ENCODE results near the gene FHL3.
A peak's percentile ranks its signal among the peaks of the same experiment; 100 is the strongest.
"Not testable (repeated sequence)": the region's sequence is repeated elsewhere in the genome, so short reads cannot be mapped to it uniquely, and the experiment has no call there.

The FHL3 gene

GRCh38 chr1:38034871-38035270 lies 29.6 kb upstream of the FHL3 start:
- no peak for DNase-seq

DNA sequence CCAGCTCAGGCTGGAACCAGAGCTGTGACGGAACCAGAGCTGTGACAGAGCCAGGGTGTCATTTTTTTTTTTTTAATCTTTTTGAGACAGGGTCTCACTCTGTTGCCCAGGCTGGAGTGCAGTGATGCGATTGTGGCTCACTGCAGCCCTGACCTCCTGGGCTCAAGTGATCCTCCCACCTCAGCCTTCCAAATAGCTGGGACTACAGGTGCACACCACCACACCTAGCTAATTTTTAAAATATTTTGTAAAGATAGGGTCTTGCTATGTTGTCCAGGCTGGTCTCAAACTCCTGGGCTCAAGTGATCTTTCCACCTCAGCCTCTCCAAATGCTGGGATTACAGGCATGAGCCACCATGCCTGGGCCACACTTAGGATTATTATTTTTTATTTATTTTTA lies 27.7 kb upstream of the FHL3 start:
- DNase-seq = not testable (repeated sequence)

DNA sequence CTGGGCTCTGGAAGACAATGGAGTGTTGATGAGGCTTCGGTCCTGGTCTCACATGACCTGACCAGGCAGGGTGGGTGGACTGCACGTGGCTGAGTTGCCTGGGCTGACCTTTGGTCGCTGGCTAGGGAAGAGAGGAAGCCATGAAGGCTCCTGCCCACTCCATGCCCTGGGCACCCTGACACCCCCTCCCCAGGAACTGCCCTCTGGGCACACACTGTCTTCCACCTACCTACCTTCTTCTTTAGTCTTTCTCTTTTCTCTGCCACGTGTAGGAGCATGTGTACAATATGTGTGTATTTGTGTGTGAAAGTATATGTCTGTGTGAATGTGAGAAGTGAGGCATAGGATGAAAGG lies 26.2 kb upstream of the FHL3 start:
- DNase-seq = no peak

GRCh38 chr1:38030596-38031512 lies 25.5 kb upstream of the FHL3 start:
- DNase-seq = no peak

DNA sequence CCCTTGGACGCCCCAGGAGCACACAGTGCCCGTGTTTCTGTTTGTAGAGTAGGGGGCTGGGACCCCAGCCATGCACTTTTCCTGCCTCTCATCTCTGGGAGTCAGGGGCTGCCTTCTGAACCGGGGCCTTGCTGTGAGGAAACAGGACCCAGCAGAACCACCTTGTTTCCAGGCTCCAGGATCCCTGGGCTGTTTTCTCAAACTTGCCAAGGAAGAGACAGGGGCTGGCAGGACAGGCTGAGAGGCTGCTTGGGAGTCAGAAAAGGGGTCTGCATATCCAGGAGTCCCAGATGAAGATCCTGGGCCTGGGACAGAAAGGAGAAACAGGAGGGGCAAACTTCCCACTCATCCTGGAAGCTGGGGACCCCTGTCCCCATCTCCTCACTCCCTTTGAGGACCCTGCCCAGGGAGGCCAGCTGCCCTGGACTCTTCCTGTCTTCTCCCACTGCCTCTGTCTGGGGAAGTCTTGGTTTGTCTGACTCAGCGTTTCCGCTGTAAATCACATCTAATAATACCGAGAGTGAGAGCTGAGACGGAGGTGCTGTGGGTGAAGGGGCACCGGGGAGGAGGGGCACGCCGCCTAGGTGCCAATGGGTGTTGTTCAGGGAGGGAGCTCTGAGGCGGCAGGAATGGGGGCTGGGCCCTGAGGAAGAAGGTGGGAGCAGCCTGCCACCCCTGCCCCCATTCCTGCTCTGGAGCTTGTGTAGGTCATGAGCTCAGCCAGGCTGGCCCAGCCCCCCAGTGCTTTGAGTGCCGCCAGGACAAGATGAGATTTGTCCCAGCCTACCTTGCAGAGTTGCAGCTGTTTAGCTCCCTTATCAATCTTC lies 24.6 kb upstream of the FHL3 start:
- DNase-seq = no peak

DNA sequence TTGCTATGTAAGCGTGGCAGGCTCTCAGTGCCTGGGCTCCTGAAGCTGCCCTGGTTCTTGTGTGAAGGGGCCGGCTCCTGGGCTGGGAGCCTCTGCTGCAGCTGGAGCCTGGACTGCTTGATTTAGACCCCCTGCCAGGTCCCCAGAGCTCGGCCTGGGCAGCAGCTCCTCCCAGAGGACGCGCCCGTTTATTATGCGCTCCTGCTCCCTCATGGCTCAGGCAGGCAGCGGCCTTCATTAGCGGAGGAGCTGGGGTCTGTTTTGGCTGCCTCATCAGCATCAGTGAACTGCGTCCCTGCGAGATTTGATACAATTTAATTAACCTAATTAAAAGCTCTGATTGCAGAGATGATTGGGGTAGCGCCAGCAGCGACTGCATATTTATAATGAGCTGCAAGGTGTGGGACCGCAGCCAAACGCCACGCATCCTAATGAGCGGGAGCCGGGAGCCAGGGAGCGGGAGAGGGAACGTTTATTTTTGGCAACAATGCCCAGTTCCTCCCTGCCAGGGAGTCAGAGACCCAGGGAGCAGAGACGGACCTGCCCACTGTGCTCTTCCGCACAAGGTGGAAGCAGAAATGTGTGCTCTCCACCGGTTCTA lies 23.9 kb upstream of the FHL3 start:
- no peak for DNase-seq

DNA sequence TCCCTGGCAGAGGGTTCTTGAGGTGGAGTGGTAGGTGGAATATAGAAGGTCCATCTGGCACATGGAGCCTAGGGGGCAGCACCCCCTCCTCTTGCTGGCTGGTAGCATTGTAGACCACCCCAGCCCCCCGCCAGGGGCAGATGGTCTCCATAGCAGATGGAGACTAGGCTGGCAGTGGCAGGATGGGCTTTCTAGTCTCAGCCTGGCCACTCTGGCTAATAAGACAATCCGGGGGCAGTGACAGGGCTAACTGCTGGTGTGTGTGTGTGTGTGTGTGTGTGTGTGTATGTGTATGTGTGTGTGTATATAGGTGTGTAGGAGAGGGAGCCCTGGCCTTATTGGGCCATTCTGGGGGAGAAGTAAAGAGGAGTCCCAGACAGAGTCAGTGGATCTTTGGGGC lies 23.4 kb upstream of the FHL3 start:
- DNase-seq = no peak

DNA sequence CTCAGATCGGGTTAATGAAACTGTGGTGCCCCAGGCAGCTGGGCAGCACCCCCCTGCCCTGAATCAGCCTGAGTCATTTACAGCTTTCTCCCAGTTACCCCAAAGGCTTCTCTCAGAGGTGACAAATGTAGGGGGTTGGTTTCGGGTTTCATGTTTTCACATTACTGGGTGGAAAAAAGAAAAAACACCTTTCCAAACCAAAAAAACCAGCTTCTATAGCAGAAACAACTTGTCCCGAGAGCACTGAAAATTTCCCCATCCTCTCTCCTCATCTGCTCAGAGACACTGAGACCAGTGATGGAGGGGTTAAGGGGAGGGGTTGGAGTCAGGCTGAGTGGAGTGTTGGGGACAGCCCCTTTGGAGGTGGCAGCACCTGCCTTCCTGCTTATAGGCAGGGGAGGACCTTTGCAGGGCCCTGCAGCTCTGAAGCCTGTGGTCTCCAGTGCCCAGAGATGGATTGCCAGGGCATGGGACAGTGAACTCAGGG lies 22.8 kb upstream of the FHL3 start:
- DNase-seq = no peak

DNA sequence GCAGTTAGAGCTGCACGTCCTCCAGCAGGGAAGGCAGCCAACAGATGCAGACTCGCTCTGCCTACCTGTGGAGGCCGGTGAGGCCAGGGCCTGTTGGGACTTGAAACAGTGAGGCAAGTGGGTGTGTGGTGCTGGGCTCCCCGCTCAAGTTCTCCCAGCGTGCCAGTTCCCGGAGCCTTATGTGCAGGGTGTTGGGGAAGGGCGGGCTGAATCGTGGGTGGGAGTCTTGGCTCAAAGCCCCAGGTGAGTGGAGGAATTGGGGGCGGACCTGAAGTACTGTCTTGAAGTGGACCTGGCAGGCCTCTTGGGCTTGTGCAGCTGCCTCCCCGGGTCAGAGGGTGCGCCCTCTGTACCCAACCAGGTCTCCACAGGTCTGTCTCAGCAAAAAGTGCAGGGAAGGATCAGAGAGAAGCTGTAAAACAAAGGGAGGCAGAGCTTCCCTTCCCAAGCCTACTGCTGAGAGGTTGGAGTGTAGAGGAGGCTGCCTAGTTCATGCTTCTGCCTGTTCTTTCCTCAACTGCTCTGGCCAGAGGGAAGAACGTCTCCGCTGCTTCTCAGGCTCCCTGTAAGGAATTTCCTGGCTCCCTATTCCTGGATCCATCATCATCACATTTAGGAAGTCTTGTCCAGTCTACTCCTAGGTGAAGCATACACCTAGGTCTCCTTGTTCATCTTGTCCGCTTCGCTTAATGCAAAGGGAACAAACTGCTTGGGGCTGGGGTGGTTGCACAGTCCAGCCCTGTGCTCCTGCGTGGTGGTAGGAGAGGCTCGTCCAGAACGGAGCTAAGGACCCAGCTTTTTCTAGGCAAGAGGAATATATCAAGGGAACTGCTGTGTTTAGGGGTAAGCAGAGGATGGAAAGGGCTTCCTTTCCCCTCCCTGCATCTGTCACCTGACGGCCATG lies 22.1 kb upstream of the FHL3 start:
- DNase-seq = no peak

GRCh38 chr1:38026592-38027200 lies 21.4 kb upstream of the FHL3 start:
- DNase-seq = peak in 1 of 2 experiments; percentile 42

DNA sequence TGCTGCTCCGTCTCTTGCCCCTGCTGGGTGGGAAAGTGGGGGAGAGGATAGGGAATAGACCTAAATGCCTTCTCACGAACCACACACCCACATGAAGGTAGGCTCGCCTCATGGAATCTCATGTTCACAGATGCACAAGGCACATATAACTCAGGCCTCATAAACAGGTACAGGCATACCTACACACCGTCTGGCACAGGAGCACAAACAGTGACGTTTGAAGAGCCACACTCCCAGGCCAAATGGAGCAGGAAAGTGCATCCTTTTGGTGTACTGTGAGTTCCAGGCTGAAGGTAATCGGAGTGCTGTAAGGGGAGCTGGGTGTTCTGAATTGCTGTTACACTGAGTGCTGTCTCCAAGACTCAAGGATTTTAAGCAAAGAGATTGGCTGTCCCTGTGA lies 20.4 kb upstream of the FHL3 start:
- no peak for DNase-seq

DNA sequence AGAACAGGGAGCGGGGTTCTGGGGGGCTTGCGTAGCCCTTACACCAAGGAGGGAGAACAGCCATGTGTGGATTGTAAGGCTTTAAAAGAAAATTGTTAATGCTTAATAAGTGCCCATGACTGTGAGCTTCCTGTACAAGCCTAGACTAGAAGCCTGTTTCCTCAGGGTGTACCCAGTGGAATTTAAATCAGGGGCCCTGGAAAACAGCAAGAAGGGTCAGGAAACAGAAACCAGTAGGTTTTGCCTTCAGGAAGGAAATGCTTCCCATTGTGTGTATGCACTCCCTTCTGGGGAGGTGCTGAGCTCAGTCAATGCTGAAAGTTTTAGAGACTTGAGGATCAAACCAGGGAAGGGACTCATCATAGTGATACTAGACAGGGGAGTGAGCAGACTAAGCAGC lies 19.9 kb upstream of the FHL3 start:
- DNase-seq = no peak

GRCh38 chr1:38022810-38023209 lies 17.5 kb upstream of the FHL3 start:
- DNase-seq = no peak

DNA sequence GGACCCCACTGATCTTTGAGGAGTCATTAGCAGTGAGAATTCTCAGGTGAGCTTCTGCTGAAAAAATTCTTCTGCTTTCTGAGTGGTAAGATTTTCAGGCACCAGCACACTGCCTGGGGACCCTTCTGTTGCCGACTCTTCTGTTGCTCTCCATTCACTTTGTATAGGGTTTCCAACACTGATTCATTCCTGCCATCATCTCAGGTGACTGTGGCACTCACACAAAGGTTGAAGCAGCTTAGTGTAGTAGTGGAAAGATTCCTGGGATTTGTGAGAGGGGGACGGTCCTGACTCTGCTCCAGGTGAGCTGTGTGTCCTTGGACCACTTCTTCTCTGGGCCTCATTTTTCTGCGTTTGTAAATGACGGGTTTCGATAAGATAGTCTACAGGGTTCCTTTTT lies 16.7 kb upstream of the FHL3 start:
- no peak for DNase-seq

DNA sequence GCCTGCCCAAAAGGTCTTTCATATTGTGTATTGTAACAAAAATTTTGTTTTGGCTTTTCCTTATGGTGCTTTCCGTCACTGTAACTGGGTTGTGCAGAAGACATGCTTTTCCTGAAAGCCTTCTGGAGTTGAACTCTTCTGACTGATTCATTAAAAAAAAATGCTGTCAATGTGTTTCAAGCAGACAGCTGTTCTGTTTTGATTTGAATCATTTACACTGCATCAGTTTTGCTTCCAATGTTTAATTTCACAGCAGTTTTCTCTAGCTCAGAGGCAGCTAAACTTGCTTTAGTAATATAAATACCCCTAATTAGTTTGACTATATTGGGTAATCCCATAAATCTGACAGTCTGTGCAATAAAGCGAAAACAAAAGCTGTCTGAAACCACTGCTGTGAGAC lies 15.1 kb upstream of the FHL3 start:
- DNase-seq = no peak

DNA sequence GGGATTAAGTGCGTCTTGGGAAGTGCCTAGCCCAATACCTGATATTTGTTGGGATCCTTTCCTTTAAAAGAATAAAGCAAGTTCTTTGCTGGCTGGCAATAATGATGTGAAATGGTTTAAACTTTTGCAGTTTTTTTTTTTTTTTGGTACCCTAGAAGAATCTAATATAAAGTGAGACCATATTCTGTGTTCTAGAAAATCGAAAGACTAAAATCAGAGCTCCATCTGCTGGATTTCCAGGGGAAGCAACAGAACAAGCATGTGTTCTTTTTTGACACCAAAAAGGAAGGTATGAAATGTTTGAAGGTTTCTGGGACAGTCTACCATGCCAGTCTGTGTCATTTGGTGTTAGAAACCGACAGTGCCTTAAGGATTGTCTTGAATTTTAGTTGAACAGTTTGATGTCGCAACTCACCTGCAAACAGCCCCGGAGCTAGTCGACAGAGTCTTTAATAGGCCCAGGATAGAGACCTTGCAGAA lies 13.6 kb upstream of the FHL3 start:
- DNase-seq = peak in 1 of 2 experiments; percentile 51

GRCh38 chr1:38015978-38016725 lies 10.8 kb upstream of the FHL3 start:
- no peak for DNase-seq

GRCh38 chr1:38014724-38015424 lies 9.6 kb upstream of the FHL3 start:
- DNase-seq = no peak

DNA sequence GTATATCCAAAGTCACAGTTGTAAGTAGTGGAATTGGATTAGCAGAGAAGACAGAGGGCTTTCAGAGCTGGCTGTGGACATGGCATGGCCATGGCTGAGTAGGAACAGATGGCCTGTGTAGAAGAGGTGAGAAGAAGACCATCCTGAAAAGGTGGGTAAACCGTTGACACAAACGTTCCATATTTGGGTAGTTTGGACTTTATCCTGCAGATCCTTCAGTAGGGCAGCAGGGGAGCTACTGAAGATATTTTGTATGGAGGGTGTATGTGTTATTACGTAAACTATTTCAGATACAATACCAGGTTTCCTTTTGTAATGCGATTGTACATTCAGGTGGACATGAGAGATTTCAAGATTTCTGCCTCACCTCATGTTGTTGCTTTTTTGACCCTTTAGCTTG lies 8.9 kb upstream of the FHL3 start:
- no peak for DNase-seq

DNA sequence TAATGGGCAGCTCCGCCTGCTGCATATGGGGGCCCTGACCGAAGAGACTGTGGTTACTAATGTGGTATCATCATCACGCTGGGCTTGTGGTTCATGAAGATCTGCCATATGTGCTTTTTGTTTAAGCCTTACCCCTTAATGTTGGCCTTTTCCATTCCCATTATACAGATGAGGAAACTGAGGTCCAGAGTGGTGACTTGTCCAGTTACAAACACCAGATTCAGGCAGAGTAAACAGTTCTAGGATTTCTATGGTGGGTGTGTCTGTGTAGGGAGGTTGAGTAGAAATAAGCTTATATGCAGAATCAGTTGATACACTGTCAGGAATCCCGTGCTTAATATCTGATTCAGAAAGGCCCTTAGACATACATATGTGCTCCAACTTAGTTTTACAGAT lies 7.9 kb upstream of the FHL3 start:
- no peak for DNase-seq

Data from SW 1271 (cell line).